ENCODE measurements around the gene TMEM47.

Gene TMEM47

GRCh38 chrX:34656842-34657725 is at the start of gene TMEM47:
TMEM47 (minus strand) TSS chrX:34657285; CDS start chrX:34657029, 256 bp downstream.
- no peak for DNase-seq

GRCh38 chrX:34687095-34687494 is 30.0 kb upstream of the TMEM47 start:
- DNase-seq, result no peak

- DNase-seq, result no peak
Measured at GRCh38 chrX:34659575-34659974, 2.5 kb upstream of the TMEM47 start.

GRCh38 chrX:34658326-34658725 is 1.2 kb upstream of the TMEM47 start:
- DNase-seq, result no peak

- no peak for DNase-seq
Measured at GRCh38 chrX:34657726-34658070, 613 bp upstream of the TMEM47 start.

- no peak for DNase-seq
Measured at GRCh38 chrX:34656467-34656841, 631 bp downstream of the TMEM47 start.

GRCh38 chrX:34655501-34656455 is 1.3 kb downstream of the TMEM47 start:
- DNase-seq, result no peak

- no peak for DNase-seq
Measured at GRCh38 chrX:34654696-34655490, 2.2 kb downstream of the TMEM47 start.

GRCh38 chrX:34653811-34654210 is 3.3 kb downstream of the TMEM47 start:
- no peak for DNase-seq

- no peak for DNase-seq
Measured at GRCh38 chrX:34642849-34643248, 14.2 kb downstream of the TMEM47 start.

- DNase-seq, result no peak
Measured at GRCh38 chrX:34638116-34638515, 19.0 kb downstream of the TMEM47 start.

- no peak for DNase-seq
Measured at GRCh38 chrX:34634349-34634748, 22.7 kb downstream of the TMEM47 start.

- DNase-seq, result no peak
Measured at GRCh38 chrX:34632384-34632783, 24.7 kb downstream of the TMEM47 start.

- DNase-seq, result no peak
Measured at GRCh38 chrX:34631479-34632220, 25.4 kb downstream of the TMEM47 start.

GRCh38 chrX:34629572-34629971 is 27.5 kb downstream of the TMEM47 start:
- no peak for DNase-seq

GRCh38 chrX:34624416-34624815 is 32.7 kb downstream of the TMEM47 start:
- DNase-seq, result no peak

- DNase-seq, result no peak
Measured at GRCh38 chrX:34619920-34620319, 37.2 kb downstream of the TMEM47 start.

- no peak for DNase-seq
Measured at GRCh38 chrX:34612036-34612435, 45.0 kb downstream of the TMEM47 start.

GRCh38 chrX:34598362-34598761 is 58.7 kb downstream of the TMEM47 start:
- DNase-seq, result no peak

GRCh38 chrX:34586936-34587335 is 70.1 kb downstream of the TMEM47 start:
- no peak for DNase-seq

- no peak for DNase-seq
Measured at GRCh38 chrX:34586346-34586911, 70.7 kb downstream of the TMEM47 start.

- DNase-seq, result no peak
Measured at GRCh38 chrX:34585561-34585960, 71.5 kb downstream of the TMEM47 start.

Data from activated gamma-delta T cell treated with Interleukin-2 at 50 U/mL for 16 hours (primary cell).